Measurements from ENCODE around the gene AKAP11.
"Not testable (repeated sequence)": the region's sequence is repeated elsewhere in the genome, so short reads cannot be mapped to it uniquely, and the experiment has no call there.

Gene AKAP11

DNA sequence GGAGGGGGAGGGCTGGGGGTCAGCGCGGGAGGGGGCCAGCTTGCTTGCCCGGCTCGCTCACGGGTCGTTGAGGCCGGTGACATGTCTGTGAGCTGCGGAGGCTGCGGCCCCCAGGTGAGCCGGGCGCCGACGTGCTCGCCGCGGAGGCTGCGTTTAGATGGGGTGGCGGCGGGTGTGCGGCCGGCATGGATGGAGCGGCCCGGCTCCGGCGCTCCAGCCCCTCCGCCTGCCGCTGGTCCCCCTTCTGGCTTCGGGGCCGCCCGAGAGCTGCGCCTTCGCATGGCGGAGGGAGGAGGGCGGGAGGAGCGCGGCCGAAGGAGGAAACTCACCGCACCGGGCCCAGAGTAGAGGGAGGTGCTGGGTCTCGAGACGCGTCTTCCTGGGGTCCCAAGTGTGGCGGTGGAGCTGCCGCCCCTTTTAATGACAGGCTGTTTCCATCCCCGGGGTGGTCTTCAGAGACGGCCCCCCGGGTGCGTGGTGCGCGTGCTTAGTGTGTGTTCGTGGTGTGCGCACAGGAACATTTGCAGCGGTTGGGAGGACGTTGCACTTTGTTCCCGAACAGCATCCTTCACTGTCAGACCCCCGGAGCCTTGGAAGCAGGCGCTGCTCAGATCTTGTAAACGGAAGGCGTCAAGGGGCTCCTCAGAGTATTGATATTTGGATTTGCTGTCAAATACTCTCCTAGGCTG, at the start of gene AKAP11:
Gene AKAP11 (plus strand): TSS at position 38 of the 689 bp plus-strand sequence. CDS start 14,197 bp downstream, outside the sequence.
- DNase-seq (ENCODE audit: low read depth): peak; percentile 63

GRCh38 chr13:42223681-42224080, 48.3 kb upstream of the AKAP11 start:
- DNase-seq (ENCODE audit: low read depth): no peak

GRCh38 chr13:42225051-42225450, 46.9 kb upstream of the AKAP11 start:
- no peak for DNase-seq (ENCODE audit: low read depth)

GRCh38 chr13:42226759-42227158, 45.2 kb upstream of the AKAP11 start:
- DNase-seq (ENCODE audit: low read depth): not testable (repeated sequence)

DNA sequence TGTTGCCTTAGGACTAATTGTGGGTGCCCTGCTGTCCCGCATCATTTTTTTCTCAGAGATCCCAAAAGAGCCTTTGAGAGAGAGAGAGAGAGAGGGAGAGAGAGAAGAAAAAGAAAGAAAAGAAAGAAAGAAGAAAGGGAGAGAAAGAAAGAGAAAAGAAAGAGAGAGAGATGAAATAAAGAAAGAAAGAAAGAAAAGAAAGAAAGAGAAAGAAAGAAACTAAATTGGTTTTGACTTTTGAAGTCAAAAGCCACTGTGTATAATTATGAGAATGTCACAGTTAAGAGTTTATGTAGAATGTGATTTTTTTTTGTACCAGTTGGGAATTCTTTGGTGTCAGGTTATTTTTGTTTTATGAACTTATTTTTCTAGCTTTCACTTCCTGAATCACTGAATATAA, 43.4 kb upstream of the AKAP11 start:
- DNase-seq (ENCODE audit: low read depth): no peak

- no peak for DNase-seq (ENCODE audit: low read depth)
Observed at GRCh38 chr13:42229287-42229686, 42.7 kb upstream of the AKAP11 start.

DNA sequence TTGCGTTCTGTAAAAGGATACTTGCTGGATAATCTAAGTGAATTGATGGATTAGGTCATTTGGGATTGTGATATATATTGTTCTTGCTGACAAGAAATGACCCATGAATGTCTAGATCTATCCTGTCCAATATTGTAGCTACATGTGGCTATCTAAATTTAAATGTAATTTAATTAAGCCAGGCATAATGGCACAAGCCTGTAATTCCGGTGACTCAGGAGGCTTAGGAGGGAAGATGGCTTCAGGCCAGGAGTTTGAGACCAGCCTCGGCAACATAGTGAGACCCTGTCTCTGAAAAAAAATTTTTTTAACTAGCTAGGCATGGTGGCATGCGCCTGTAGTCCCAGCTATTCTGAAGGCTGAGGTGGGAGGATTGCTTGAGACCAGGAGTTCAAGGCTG, 39.3 kb upstream of the AKAP11 start:
- no peak for DNase-seq (ENCODE audit: low read depth)

DNA sequence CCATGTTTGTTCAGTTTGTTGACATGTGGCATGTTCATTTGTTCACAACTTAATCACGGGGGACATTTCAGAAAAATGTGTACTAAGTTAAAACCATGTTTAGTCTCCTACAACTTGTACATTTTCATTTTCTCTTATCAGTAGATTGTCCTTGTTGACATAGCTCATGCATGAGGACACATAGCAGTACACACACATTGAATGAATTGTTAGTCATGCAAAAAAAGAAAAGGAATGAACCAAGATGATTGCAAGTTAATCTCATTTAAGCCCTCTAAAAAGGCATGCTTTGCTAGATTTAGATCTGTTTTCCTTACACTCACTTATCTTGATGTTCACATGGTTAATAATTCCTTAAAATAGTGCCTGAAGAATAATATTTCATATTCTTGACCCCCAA, 38.2 kb upstream of the AKAP11 start:
- DNase-seq (ENCODE audit: low read depth): no peak

DNA sequence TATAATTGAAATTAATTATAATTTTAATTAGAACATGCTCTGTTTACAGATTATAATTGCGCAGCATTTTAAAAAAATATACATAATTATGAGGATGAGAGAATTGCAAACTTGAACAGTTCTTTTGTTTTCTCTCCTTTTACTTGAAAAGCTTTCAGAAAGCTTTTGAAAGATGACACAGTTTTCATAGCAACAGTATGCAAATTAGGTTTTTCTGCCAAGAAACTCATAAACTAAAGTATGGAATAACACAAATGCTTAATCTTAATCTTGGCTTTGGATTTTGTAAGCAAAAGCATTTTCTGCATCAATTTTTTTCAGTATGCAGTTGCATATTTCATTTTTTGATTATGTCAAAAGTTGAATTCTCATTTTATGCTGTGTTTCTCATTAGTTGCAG, 32.8 kb upstream of the AKAP11 start:
- DNase-seq (ENCODE audit: low read depth): no peak

DNA sequence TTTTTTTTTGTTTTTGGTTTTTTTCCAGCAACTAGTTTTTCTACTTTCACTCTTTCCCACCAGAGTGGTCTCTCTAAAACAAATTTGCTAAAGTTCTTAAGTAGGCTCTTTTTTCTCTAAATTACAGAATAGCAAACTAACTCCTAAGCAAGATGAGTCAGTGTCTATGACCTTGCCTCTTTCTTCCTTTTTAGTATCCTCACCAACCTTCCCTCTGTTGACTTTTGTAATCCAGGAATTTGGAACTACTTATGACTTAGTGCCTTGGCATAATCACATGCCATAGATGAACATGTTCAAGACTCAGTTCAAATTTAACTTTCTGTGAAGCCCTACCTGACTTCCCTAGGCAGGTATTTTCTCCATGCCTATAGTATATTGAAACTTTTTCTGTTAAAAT, 32.3 kb upstream of the AKAP11 start:
- peak; percentile 10 for DNase-seq (ENCODE audit: low read depth)

DNA sequence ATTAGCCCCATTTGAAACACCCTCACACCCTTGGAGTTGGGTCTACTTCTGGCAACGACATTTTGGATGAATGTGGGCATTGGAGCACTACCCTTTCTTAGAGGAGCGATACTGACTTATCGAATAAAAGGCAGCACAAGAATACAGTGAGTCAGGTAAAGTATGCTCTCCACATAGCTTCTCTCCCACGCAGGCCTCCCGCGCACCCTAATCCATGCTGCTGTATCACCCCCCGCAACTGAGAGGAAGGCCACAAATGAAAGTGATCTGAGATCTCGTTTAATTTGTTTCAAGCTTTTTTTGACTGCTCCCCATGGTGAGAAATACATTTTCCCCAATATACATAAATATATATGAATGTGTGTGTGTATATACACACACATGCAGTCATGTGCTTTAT, 25.4 kb upstream of the AKAP11 start:
- no peak for DNase-seq (ENCODE audit: low read depth)

- peak; percentile 54 for DNase-seq (ENCODE audit: low read depth)
Observed at GRCh38 chr13:42247883-42248282, 24.1 kb upstream of the AKAP11 start.

GRCh38 chr13:42255886-42256285, 16.1 kb upstream of the AKAP11 start:
- DNase-seq (ENCODE audit: low read depth): no peak

DNA sequence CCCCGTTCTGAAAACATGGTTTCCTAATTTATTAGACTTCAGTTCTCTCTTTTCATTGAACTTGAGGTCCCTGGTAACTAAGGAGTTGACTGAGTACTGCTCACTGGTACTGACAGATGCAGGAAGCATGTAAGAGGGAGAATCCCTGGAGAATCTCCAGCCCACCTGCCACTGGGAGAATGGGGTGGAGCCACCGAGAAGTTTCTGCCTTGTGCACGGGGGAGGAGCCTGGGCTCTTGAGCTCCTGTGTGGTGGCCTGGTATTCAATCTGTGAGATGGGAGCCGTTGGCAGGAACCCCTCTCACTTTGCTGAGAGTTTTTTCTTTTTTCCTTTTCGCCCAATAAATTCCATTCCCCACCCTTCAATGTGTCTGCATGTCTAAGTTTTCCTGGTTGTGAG, 13.2 kb upstream of the AKAP11 start:
- DNase-seq (ENCODE audit: low read depth): no peak

DNA sequence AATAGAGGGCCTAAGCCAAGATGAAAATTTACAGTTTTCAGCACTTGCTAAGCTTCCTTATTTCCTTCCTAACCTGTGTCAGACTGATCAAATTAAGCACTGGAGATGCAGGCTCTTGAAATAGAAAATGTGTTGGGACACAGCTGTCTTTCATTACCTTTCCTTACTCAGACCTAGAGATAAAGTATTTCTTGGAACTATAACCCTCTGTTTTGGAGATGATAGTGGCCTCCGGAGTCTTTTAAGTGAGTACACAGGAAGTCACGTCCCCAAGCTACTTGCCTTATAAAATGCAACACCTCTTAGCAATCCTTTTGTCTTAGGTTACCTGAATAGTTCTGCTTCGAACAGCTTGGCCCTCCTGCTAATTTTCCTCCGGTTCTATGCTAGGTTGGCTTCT, 12.4 kb upstream of the AKAP11 start:
- no peak for DNase-seq (ENCODE audit: low read depth)

DNA sequence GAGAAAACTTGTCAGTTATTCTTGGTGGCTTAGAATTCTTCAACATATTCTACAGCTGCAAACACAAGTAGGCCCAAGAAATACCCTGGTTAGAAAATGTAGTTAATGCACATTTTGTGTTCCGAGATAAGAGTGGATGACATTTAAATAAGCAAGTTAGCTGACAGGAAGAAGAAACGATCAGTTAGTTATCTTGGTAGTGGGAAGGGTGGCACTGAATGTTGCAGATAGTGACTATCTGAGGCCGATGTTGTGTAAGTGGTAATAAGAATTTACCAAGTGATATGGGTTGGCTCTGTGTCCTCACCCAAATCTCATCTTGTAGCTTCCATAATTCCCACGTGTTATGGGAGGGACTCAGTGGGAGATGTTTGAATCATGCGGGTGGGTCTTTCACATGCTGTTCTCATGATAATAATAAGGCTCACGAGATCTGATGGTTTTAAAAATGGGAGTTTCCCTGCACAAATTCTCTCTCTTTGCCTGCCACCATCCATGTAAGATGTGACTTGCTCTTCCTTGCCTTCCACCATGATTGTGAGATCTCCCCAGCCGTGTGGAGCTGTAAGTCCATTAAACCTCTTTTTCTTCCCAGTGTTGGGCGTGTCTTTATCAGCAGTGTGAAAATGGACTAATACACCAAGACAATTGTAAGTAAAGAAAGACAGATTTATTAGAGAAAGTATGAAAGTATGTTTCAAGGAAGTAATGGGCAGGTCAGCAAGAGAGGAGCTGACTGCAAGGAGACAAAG, 10.9 kb upstream of the AKAP11 start:
- no peak for DNase-seq (ENCODE audit: low read depth)

DNA sequence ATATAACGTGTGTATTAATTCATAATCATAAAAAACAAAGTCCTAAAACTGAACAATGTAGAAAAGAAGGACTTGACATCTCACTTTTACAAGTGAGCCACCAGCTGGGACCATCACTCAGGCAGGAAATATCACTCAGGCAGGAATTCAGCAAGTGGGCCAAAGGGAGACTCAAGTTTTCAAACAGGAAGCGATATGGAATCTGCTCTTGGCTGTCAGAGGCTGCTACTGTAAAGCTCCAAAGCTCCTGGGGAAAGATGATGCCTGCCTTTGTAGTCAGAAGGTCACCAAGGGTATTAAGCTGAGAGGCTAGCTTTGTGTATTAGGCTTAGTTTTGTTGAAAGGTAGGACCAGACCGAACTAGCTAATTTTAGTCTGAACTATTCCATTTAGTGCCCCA, 5.5 kb upstream of the AKAP11 start:
- peak; percentile 46 for DNase-seq (ENCODE audit: low read depth)

DNA sequence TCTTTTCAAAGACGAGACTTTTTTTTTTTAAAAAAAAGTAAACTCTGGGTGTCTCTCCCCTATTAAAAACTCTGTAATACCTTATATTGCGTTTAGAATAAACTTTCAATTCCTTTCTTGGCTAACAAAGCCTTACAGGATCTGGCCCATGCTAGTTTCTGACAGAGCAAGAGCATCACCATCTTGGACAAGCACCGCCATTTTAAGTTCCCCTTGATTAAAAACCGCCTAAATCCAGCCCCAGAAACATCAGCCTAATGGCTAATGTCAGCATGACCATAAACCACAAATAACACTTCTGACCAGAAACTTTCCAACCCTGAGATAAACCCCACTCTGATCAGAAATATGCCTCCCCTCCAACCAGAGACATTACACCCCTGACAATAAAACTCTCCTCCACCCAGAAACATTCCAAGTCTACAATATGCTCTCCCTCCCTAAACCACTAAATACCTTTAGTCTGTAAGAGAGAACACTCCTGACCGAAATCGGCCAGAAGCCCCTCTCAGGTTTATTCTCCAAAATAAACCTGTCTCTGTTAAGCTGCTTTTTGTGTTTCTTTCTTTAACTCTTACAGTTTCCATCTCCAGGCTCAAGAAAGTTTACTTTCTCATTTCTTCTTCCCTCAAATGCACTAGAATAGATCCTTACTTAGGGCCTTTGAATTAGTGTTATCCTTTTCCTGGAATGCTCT, 1.6 kb upstream of the AKAP11 start:
- DNase-seq (ENCODE audit: low read depth): no peak

DNA sequence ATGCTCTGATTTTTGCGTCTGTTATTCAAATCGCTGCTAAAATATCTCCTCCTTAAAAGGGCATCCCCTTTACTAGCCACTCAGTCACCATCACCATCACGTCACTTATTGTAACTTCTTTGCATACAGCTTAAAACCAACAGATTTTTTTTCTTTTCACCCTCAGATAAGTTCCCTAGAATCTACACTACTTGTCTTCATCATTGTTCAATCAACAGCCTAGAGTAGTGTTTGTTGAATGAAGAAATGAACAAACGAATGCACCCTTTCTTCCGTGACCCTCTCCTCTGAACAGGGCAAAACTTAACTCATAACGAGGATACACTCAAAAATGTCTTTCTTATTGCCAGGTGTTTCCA, 1.1 kb upstream of the AKAP11 start:
- no peak for DNase-seq (ENCODE audit: low read depth)

DNA sequence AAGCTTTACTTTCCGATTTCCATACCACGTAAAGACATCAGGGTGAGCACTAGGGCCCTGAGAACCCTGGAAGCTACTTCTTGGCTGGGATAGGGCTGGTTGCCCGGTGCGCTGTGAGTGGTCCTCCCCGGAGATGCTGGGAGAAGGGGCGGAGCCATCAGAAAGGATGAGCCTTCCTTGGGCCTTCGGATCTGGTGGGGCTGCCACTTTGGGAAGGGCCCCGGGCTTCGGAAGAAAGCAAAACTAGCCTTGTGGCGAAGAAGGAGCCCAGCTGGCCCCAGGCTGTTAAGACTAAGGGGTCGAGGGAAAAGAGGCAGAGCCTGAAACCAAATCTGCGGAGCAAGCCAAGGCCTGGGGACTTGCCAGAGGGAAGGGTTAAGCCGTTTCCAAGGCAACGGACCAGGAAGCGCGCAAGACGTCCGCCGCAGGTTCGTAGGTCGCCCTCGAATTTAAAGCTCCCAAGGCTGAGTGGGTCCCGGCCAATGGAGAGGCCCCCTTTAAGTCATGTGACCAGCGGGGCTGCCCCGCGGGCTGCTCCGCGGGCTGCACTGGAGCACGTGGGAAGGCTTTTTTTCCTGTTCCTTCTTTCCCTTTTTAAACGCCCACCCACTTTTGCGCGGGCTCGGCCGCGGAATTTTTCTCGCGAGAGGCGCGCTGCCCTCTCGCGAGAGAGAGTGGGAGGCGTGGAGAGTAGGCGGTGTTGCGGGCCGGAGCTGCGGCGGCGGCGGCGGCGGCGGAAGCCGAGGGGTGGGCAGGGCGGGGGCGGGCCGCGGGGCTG, 426 bp upstream of the AKAP11 start:
- DNase-seq (ENCODE audit: low read depth): peak; percentile 99

- DNase-seq (ENCODE audit: low read depth): no peak
Observed at GRCh38 chr13:42272804-42273175, 838 bp downstream of the AKAP11 start.

GRCh38 chr13:42274386-42275097, 2.6 kb downstream of the AKAP11 start:
- no peak for DNase-seq (ENCODE audit: low read depth)
